GM21390 (cell line): ENCODE data around the gene TXNDC15.

ENCODE experiments used
- ATAC-seq: cut with Tn5 transposase; IDR thresholded peaks from one replicate; pipeline ENCODE4 v1.9.1; 2021; ENCODE audit not compliant: unreplicated experiment

Gene TXNDC15

GRCh38 chr5:134917070-134917815, 43.1 kb downstream of the TXNDC15 start:
- no peak for ATAC-seq

- ATAC-seq, result no peak
Measured at GRCh38 chr5:134918861-134919260, 44.7 kb downstream of the TXNDC15 start.

- ATAC-seq, result no peak
Measured at GRCh38 chr5:134920848-134921575, 46.8 kb downstream of the TXNDC15 start.

GRCh38 chr5:134932508-134932907, 58.3 kb downstream of the TXNDC15 start:
- ATAC-seq, result no peak

DNA sequence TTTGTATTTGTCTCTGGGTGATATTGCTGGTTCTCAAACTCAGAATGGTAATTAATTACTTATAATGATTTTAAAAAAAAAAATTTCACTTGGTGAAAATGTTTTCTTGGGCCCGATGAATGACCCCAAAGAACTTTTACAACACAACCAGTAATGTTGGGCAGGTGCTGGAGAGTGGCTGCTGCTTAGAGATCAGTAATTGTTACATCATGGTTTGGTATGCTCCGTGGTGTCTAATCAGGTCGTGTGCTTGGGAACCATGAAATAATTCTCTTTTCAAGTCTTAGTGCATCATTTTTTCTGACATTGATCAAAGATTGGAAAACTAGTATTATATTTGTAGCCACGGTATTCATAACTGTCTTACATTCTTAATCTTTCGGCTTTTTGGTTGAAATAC, 60.0 kb downstream of the TXNDC15 start:
- ATAC-seq, result no peak

DNA sequence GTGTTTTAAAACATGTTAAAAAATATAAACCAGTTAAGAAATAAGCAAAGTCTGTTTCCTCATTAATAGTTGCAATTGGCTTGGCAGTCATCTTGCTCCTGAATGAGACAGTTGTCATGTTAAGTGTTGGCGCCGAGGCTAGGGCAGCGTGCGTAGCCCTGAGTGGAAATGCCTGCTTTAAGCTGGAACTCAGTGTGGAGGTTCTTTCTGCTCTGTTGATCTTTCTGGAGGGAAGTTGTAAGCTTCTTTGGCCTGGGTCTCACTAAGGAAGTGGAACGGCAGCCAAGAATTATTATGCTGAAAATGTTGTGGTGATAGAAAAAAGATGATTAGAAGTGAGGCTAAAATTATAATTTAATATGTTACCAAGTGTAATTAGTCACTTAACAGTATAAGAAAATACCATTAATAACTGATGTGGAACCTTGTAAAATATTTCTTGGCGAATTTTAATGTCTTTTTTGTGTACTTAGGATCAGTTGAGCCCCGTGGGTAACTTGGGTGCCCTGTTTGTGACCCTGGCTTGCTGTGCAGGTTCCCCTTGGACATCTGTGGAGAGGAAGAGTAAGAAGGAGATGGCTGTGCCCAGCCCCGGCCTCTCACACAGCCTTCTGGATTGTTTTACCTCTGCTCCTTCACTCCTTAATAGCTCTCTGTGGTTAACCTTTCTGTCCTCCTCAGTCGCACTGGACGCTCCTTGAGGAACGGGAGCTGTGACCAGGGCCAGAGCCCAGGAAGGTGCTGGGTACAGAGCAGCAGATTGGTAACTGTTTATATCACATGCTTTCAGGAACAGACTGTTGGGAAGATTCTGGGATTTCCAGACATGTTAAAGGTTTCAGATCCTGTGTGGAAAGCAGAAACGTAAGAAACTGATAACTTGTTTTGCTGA, 61.8 kb downstream of the TXNDC15 start:
- ATAC-seq, result no peak

- no peak for ATAC-seq
Measured at GRCh38 chr5:134937526-134937925, 63.4 kb downstream of the TXNDC15 start.

- ATAC-seq, result no peak
Measured at GRCh38 chr5:134938030-134938429, 63.9 kb downstream of the TXNDC15 start.

DNA sequence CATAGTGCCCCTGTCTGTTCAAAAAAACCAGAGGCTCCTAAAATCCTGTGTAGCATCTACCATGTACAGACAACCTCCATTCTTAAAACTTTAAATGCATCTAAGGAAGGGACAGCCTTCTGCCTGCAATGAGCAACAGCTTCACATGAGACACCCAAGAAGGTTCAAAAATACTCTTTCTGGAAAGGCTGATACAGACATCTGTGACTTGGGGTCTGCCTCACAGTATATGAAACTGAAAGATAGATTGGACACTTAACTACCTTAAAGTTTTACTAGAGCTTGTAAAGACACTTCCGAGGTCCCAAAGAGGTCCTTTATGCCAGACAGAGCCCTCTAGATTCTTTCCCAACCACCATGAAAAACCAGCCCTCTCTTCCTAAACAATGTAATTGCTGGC, 65.3 kb downstream of the TXNDC15 start:
- no peak for ATAC-seq

- ATAC-seq, result no peak
Measured at GRCh38 chr5:134943547-134943946, 69.4 kb downstream of the TXNDC15 start.

DNA sequence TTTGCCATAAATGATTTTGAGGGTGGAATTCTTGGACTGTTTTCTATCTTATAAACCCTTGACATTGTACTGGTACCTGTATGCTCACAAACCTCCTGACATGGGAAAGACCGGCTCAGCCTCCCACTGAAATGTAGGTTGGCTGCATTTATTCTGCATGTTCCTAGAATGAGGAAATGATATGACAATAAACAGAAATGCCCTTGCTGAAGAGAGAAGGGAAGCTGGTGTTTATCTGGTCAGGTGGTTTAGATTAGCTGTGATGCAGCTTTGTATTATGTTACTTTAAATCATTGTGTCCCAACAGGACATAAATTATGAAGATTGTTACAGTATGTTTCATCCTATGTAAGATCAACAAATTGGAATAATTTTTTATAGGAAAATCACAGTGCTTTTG, 70.5 kb downstream of the TXNDC15 start:
- ATAC-seq, result no peak

DNA sequence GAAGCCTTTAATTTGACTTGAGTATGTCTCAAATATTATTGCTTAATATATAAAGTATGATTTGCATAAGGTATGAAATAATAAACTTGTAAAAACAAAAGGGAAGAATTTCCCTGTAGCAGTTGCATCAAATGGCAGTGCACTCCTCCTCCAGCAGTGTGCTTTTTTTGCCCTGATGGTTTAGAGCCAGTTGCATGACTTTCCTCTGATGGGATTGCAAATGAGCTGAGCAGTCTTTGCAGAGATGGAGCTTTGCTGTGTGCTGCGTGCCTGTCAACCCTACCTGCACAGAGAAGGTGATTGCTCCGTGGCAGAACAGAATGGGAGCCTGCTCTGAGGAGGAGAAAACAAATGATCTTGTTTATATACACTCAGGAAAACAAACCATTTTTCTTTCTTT, 70.9 kb downstream of the TXNDC15 start:
- no peak for ATAC-seq

DNA sequence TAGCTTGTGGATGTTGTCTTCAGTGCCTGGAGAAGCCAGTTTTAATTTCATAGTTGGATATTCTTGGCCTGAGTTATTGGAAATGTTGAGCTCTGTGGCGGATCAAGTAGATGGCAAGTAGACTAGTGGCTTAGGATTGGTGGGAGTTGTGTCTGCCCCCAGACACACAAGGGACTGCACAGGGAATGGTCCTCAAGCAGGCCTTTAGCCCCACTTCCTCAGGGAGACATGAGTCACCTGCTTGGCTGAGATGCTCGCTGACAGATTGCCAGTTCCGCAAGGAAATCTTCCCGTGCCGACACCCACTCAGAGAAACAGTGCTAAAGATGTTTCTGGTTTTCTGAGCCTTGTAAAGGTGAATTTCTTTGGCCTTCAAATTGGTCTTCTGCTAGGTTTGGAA, 74.7 kb downstream of the TXNDC15 start:
- ATAC-seq, result no peak

GRCh38 chr5:134949316-134949715, 75.1 kb downstream of the TXNDC15 start:
- ATAC-seq, result no peak
